HEK293 (cell line): ENCODE data around the gene APH1A.

ENCODE experiments used
- EGR2 ChIP-seq: fragments of 450-650 bp; formaldehyde crosslinking; IDR thresholded peaks from 2 replicates; pipeline ENCODE4 v1.5.1; 2016; ENCODE audit warnings: low read depth, missing biosample characterization, missing genetic modification characterization
- GLIS2 ChIP-seq: fragments of 450-650 bp; formaldehyde crosslinking; IDR thresholded peaks from 2 replicates; pipeline ENCODE4 v1.5.1; 2016; ENCODE audit warnings: missing biosample characterization, missing genetic modification characterization
- MZF1 ChIP-seq: fragments of 450-650 bp; formaldehyde crosslinking; IDR thresholded peaks from 2 replicates; pipeline ENCODE4 v1.5.1; 2017; ENCODE audit warnings: missing biosample characterization, missing genetic modification characterization, borderline replicate concordance
- OSR2 ChIP-seq: fragments of 450-650 bp; formaldehyde crosslinking; IDR thresholded peaks from 2 replicates; pipeline ENCODE4 v1.5.1; 2016; ENCODE audit warnings: missing biosample characterization, missing genetic modification characterization
- ZBTB7A ChIP-seq: fragments of 450-650 bp; formaldehyde crosslinking; IDR thresholded peaks from 2 replicates; pipeline ENCODE4 v1.5.1; 2016; ENCODE audit warnings: low read depth, missing biosample characterization, missing genetic modification characterization
- ZFP3 ChIP-seq: fragments of 450-650 bp; formaldehyde crosslinking; IDR thresholded peaks from 2 replicates; pipeline ENCODE4 v1.5.1; 2016; ENCODE audit warnings: low read depth, missing biosample characterization, missing genetic modification characterization
- ZNF169 ChIP-seq: fragments of 450-650 bp; formaldehyde crosslinking; IDR thresholded peaks from 2 replicates; pipeline ENCODE4 v1.5.1; 2016; ENCODE audit warnings: missing biosample characterization, missing genetic modification characterization
- ZNF19 ChIP-seq: fragments of 450-650 bp; formaldehyde crosslinking; IDR thresholded peaks from 2 replicates; pipeline ENCODE4; 2016; ENCODE audit warnings: missing biosample characterization, missing genetic modification characterization, low read depth
- ZNF2 ChIP-seq: fragments of 450-650 bp; formaldehyde crosslinking; IDR thresholded peaks from 2 replicates; pipeline ENCODE4 v1.5.1; 2016; ENCODE audit warnings: missing biosample characterization, missing genetic modification characterization
- ZNF248 ChIP-seq: fragments of 450-650 bp; formaldehyde crosslinking; IDR thresholded peaks from 2 replicates; pipeline ENCODE4 v1.5.1; 2017; ENCODE audit warnings: missing biosample characterization, missing genetic modification characterization
- ZNF404 ChIP-seq: fragments of 450-650 bp; formaldehyde crosslinking; IDR thresholded peaks from 2 replicates; pipeline ENCODE4 v1.5.1; 2017; ENCODE audit warnings: missing biosample characterization, missing genetic modification characterization
- ZNF423 ChIP-seq: fragments of 450-650 bp; formaldehyde crosslinking; IDR thresholded peaks from 2 replicates; pipeline ENCODE4 v1.5.1; 2016; ENCODE audit warnings: missing biosample characterization, missing genetic modification characterization
- ZNF624 ChIP-seq: fragments of 450-650 bp; formaldehyde crosslinking; IDR thresholded peaks from 2 replicates; pipeline ENCODE4 v1.5.1; 2017; ENCODE audit warnings: missing biosample characterization, missing genetic modification characterization
- ZNF747 ChIP-seq: fragments of 450-650 bp; formaldehyde crosslinking; IDR thresholded peaks from 2 replicates; pipeline ENCODE4 v1.5.1; 2016; ENCODE audit warnings: missing biosample characterization, missing genetic modification characterization
- ZNF76 ChIP-seq: fragments of 450-650 bp; formaldehyde crosslinking; IDR thresholded peaks from 2 replicates; pipeline ENCODE4; 2016; ENCODE audit warnings: low read depth, missing biosample characterization, missing genetic modification characterization, borderline replicate concordance
- TF ChIP-seq, protein P1 (sequence below): fragments of 450-650 bp; formaldehyde crosslinking; IDR thresholded peaks from 2 replicates; pipeline ENCODE4 v1.5.1; 2016; ENCODE audit warnings: missing biosample characterization, missing genetic modification characterization
- TF ChIP-seq, protein P2 (sequence below): fragments of 450-650 bp; formaldehyde crosslinking; IDR thresholded peaks from 2 replicates; pipeline ENCODE4 v1.5.1; 2017; ENCODE audit warnings: missing biosample characterization, missing genetic modification characterization
- TF ChIP-seq, protein P3 (sequence below): fragments of 450-650 bp; formaldehyde crosslinking; IDR thresholded peaks from 2 replicates; pipeline ENCODE4 v1.5.1; 2016; ENCODE audit warnings: missing biosample characterization, missing genetic modification characterization
- TF ChIP-seq, protein P4 (sequence below): fragments of 450-650 bp; formaldehyde crosslinking; IDR thresholded peaks from 2 replicates; pipeline ENCODE4 v1.5.1; 2017; ENCODE audit warnings: missing biosample characterization, missing genetic modification characterization
- TF ChIP-seq, protein P5 (sequence below): fragments of 450-650 bp; formaldehyde crosslinking; IDR thresholded peaks from 2 replicates; pipeline ENCODE4 v1.5.1; 2017; ENCODE audit warnings: missing biosample characterization, missing genetic modification characterization
- TF ChIP-seq, protein P6 (sequence below): fragments of 450-650 bp; formaldehyde crosslinking; IDR thresholded peaks from 2 replicates; pipeline ENCODE4 v1.5.1; 2016; ENCODE audit warnings: missing biosample characterization, missing genetic modification characterization, borderline replicate concordance
- TF ChIP-seq, protein P7 (sequence below): fragments of 450-650 bp; formaldehyde crosslinking; IDR thresholded peaks from 2 replicates; pipeline ENCODE4 v1.5.1; 2016; ENCODE audit warnings: missing biosample characterization, missing genetic modification characterization

The APH1A gene

DNA sequence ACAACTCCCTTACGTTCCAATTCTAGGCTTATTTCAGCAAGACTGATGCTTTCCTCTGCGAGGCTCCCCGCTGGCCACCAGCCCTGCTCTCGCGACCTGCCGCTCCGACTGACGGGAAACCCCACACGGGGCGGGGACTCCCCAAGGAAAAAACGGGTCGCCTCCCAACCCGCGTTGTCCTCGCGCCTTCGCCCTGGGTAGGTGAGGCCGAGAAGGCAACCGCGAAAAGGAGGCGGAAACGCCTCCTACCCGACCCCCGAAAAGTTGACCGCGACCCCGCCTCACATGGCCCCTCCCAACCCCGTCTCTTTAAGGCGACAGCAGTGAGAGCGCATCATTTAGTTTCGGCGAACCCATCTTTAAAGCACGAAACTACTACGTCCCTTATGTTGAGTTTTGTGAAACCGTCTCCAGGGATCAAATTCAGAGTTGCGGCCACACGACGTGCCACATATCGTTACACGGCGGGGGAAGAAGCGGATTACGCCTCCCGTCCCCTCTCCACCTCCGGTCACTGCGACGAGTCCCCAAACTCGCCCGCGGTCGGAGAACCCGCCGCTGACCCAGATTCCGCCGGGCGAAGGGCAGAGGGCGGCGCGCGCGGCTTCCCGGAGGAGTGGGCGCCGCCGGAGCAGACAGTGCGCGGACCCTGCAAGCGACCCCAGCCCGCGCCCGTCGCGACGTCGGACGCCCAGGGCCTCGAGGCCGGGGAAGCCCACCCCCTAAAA, 34.1 kb downstream of the APH1A start (continued):
- TF ChIP-seq, protein P1, sequence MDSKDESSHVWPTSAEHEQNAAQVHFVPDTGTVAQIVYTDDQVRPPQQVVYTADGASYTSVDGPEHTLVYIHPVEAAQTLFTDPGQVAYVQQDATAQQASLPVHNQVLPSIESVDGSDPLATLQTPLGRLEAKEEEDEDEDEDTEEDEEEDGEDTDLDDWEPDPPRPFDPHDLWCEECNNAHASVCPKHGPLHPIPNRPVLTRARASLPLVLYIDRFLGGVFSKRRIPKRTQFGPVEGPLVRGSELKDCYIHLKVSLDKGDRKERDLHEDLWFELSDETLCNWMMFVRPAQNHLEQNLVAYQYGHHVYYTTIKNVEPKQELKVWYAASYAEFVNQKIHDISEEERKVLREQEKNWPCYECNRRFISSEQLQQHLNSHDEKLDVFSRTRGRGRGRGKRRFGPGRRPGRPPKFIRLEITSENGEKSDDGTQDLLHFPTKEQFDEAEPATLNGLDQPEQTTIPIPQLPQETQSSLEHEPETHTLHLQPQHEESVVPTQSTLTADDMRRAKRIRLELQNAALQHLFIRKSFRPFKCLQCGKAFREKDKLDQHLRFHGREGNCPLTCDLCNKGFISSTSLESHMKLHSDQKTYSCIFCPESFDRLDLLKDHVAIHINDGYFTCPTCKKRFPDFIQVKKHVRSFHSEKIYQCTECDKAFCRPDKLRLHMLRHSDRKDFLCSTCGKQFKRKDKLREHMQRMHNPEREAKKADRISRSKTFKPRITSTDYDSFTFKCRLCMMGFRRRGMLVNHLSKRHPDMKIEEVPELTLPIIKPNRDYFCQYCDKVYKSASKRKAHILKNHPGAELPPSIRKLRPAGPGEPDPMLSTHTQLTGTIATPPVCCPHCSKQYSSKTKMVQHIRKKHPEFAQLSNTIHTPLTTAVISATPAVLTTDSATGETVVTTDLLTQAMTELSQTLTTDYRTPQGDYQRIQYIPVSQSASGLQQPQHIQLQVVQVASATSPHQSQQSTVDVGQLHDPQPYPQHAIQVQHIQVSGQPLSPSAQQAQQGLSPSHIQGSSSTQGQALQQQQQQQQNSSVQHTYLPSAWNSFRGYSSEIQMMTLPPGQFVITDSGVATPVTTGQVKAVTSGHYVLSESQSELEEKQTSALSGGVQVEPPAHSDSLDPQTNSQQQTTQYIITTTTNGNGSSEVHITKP (tag by site-specific recombination), result peak; percentile 85
- TF ChIP-seq, protein P2, sequence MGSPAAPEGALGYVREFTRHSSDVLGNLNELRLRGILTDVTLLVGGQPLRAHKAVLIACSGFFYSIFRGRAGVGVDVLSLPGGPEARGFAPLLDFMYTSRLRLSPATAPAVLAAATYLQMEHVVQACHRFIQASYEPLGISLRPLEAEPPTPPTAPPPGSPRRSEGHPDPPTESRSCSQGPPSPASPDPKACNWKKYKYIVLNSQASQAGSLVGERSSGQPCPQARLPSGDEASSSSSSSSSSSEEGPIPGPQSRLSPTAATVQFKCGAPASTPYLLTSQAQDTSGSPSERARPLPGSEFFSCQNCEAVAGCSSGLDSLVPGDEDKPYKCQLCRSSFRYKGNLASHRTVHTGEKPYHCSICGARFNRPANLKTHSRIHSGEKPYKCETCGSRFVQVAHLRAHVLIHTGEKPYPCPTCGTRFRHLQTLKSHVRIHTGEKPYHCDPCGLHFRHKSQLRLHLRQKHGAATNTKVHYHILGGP, result no peak
- TF ChIP-seq ZNF747 (tag by site-specific recombination) (no peak), ZNF248 (tag by site-specific recombination) (no peak), OSR2 (no peak), ZNF19 (no peak), MZF1 (tag by site-specific recombination) (no peak), ZNF423 (tag by site-specific recombination) (peak; percentile 16; the same call in 1 of the 2 replicates), EGR2 (0 out of 2 replicates have a peak, but pooled peaks have one; percentile 7), ZNF76 (tag by site-specific recombination) (peak; percentile 77), ZNF624 (tag by site-specific recombination) (no peak), ZNF169 (tag by site-specific recombination) (no peak), ZNF404 (no peak), ZNF2 (tag by site-specific recombination) (no peak), GLIS2 (tag by site-specific recombination) (peak; percentile 93), ZFP3 (tag by site-specific recombination) (no peak), ZBTB7A (tag by site-specific recombination) (peak; percentile 75)
- TF ChIP-seq, protein P3, sequence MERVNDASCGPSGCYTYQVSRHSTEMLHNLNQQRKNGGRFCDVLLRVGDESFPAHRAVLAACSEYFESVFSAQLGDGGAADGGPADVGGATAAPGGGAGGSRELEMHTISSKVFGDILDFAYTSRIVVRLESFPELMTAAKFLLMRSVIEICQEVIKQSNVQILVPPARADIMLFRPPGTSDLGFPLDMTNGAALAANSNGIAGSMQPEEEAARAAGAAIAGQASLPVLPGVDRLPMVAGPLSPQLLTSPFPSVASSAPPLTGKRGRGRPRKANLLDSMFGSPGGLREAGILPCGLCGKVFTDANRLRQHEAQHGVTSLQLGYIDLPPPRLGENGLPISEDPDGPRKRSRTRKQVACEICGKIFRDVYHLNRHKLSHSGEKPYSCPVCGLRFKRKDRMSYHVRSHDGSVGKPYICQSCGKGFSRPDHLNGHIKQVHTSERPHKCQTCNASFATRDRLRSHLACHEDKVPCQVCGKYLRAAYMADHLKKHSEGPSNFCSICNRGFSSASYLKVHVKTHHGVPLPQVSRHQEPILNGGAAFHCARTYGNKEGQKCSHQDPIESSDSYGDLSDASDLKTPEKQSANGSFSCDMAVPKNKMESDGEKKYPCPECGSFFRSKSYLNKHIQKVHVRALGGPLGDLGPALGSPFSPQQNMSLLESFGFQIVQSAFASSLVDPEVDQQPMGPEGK, result peak; percentile 98
- TF ChIP-seq, protein P4, sequence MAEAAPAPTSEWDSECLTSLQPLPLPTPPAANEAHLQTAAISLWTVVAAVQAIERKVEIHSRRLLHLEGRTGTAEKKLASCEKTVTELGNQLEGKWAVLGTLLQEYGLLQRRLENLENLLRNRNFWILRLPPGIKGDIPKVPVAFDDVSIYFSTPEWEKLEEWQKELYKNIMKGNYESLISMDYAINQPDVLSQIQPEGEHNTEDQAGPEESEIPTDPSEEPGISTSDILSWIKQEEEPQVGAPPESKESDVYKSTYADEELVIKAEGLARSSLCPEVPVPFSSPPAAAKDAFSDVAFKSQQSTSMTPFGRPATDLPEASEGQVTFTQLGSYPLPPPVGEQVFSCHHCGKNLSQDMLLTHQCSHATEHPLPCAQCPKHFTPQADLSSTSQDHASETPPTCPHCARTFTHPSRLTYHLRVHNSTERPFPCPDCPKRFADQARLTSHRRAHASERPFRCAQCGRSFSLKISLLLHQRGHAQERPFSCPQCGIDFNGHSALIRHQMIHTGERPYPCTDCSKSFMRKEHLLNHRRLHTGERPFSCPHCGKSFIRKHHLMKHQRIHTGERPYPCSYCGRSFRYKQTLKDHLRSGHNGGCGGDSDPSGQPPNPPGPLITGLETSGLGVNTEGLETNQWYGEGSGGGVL, result 0 out of 2 replicates have a peak, but pooled peaks have one; percentile 8
- TF ChIP-seq, protein P5, sequence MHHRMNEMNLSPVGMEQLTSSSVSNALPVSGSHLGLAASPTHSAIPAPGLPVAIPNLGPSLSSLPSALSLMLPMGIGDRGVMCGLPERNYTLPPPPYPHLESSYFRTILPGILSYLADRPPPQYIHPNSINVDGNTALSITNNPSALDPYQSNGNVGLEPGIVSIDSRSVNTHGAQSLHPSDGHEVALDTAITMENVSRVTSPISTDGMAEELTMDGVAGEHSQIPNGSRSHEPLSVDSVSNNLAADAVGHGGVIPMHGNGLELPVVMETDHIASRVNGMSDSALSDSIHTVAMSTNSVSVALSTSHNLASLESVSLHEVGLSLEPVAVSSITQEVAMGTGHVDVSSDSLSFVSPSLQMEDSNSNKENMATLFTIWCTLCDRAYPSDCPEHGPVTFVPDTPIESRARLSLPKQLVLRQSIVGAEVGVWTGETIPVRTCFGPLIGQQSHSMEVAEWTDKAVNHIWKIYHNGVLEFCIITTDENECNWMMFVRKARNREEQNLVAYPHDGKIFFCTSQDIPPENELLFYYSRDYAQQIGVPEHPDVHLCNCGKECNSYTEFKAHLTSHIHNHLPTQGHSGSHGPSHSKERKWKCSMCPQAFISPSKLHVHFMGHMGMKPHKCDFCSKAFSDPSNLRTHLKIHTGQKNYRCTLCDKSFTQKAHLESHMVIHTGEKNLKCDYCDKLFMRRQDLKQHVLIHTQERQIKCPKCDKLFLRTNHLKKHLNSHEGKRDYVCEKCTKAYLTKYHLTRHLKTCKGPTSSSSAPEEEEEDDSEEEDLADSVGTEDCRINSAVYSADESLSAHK (tag by site-specific recombination), result peak; percentile 72; the same call in 1 of the 2 replicates
- TF ChIP-seq, protein P6, sequence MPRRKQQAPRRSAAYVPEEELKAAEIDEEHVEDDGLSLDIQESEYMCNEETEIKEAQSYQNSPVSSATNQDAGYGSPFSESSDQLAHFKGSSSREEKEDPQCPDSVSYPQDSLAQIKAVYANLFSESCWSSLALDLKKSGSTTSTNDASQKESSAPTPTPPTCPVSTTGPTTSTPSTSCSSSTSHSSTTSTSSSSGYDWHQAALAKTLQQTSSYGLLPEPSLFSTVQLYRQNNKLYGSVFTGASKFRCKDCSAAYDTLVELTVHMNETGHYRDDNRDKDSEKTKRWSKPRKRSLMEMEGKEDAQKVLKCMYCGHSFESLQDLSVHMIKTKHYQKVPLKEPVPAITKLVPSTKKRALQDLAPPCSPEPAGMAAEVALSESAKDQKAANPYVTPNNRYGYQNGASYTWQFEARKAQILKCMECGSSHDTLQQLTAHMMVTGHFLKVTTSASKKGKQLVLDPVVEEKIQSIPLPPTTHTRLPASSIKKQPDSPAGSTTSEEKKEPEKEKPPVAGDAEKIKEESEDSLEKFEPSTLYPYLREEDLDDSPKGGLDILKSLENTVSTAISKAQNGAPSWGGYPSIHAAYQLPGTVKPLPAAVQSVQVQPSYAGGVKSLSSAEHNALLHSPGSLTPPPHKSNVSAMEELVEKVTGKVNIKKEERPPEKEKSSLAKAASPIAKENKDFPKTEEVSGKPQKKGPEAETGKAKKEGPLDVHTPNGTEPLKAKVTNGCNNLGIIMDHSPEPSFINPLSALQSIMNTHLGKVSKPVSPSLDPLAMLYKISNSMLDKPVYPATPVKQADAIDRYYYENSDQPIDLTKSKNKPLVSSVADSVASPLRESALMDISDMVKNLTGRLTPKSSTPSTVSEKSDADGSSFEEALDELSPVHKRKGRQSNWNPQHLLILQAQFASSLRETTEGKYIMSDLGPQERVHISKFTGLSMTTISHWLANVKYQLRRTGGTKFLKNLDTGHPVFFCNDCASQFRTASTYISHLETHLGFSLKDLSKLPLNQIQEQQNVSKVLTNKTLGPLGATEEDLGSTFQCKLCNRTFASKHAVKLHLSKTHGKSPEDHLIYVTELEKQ (tag by site-specific recombination), result no peak
- TF ChIP-seq, protein P7, sequence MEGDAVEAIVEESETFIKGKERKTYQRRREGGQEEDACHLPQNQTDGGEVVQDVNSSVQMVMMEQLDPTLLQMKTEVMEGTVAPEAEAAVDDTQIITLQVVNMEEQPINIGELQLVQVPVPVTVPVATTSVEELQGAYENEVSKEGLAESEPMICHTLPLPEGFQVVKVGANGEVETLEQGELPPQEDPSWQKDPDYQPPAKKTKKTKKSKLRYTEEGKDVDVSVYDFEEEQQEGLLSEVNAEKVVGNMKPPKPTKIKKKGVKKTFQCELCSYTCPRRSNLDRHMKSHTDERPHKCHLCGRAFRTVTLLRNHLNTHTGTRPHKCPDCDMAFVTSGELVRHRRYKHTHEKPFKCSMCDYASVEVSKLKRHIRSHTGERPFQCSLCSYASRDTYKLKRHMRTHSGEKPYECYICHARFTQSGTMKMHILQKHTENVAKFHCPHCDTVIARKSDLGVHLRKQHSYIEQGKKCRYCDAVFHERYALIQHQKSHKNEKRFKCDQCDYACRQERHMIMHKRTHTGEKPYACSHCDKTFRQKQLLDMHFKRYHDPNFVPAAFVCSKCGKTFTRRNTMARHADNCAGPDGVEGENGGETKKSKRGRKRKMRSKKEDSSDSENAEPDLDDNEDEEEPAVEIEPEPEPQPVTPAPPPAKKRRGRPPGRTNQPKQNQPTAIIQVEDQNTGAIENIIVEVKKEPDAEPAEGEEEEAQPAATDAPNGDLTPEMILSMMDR (tag by site-specific recombination), result no peak
